AG08396 (cell line): ENCODE measurements around the gene KCNH2.

Experiments
- DNase-seq: peaks from one replicate; pipeline ENCODE4 v3.0.0; 2012; ENCODE audit warnings: low spot score, mixed read lengths

The KCNH2 gene

DNA sequence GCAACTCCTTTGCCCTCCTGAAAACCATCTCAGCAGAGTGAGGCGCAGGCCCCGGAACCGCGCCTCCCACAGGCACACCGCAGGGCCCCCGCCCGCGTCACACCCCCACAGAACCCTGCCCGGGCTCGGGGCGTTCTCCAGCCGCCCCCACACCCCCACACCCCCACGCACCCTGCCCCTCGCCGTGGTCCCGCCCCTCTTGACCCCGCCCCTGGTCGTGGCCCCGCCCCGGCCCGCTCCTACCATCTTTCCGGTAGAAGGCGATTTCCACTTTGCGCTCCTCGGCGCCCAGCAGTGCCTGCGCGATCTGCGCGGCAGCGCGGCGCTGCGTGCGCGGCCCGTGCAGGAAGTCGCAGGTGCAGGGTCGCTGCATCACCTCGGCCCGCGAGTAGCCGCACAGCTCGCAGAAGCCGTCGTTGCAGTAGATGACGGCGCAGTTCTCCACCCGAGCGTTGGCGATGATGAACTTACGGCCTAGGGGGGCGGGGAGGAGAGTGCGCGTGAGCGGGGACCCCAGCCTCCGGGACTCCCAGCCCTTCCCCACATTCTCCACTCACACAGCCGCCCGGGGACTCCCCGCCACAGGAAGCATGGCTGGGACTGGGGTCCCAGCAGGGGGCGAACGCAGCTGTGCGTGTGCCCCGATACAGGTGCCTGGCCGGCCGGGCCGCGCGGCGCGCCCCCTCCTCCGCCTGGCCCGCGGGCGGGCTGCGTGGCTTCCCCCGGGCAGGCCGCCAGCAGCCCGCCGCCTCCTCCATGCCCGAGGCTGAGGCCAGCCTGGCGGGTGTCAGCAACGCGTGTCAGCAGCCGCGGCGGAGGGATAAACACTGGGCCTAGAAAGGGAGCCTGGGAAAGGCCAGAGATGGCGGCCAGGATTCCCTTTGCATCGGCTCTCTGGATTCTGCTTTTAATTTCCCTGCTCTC lies 3.4 kb downstream of the KCNH2 start:
- peak; percentile 77 for DNase-seq

DNA sequence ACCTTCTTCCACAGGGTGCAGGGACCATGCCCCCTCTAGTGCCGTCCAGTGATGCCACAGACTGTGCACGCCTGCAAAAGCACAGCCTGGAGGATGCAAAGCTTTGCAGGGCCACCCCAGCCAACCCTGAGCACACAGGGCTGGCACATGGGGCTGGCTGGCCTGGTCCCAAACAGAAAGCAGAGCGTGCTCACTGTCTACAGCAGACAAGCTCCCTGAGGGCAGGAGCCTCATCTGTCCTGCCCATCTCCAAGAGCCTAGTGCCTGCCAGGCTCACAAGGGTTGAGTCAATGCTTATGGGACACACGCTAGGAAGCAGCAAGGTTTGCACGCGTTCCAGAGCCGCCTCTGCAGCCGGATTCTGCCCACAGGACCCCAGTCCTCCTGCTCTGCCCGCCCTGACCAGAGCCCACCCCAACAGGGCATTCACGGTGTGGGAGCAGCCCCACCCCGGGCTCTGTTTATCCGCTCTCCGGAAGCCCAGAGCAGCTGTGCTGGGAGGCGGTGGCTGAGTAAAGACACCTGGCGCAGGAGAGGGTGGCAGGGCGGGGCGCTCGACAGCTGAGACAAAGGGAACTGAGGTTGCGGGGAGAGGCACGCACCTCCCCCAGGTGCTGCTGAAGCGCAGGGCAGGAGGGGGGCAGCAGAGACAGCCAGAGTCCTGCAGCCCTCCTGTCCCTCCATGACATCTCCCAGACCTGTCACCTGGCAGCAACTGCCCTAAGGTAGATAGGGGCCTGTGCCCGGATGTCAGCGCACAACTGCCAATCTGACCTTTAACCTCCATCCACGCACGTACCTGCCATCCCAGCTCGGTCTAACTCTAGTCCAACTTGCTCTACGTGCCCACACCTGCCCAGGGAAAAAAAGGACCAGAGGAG lies 4.3 kb downstream of the KCNH2 start:
- no peak for DNase-seq

DNA sequence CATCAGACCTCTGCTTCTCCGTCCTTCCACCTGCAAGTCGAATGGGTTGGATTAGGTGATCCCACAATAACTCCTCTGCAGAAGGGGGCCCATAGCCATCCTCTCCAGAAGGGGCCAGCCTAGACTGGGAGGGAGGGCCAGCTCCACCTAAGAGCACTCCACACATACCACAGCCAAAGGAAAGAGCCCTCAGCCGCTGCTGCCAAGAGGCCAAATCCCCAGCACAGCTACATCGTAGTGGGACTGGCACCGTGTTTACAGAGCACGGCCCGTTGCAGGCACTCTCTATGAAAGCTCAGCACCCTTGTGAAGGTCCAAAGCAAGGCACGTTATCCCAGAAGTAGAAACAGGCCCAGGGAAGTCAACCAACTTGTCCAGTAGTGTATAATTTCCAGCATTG lies 5.4 kb downstream of the KCNH2 start:
- DNase-seq = no peak

DNA sequence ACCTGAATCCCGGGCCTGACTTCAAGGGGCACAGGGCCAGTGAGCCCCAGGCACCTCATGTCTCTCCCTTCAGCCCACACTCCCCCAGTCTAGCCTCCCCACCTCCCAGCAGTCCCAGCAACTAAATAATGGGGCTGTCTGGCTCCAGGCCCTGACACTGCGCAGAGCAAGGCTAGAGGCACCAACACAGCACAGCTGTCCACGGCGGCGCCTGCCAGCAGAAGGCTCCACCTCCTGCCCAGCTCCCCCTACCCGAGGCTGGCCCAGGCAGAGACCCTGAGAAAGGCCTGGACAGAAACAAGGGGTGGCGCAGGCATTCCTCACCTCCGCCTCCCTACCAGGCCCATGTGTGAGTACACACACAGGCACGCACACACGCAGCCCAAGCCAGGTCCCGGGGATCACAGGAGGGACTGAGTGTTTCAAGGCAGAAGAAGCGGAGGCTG lies 6.1 kb downstream of the KCNH2 start:
- DNase-seq = no peak

DNA sequence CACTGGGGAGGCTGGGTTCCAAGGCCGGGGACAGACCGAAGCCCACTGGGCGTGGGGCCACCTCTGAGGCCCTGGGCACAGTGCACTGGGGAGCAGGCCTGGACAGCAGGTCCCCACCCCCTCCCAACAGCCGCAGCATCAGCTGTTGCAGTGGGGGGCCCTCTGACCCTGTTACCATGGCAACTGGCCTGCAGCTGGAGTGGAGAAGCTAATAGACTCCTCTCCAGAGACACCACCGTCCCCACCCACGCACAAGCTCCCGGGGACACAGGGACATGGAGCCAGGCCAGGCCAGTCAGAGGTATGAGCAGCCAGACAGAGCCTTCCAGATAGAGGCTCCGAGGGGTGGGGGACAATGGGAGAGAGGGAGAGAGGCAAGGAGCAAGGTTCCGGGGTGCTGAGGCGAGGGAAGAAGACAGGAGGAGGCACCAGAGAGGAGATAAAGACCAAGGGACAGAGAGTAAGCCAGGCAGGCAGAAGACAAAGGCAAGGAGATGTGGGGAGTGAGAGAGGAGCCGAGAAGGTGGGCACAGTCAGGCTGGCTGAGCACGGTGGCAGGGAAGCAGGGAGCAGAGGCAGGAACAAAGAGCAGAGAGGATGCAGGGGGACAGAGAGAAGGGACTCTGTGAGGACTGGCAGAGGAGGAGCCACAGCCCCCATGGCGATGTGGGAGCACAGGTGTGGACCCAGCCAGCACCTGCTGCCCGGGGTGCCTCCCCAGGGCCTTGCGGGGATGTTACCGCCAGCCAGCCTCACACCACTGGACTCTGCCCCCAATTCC lies 6.7 kb downstream of the KCNH2 start:
- DNase-seq = no peak

DNA sequence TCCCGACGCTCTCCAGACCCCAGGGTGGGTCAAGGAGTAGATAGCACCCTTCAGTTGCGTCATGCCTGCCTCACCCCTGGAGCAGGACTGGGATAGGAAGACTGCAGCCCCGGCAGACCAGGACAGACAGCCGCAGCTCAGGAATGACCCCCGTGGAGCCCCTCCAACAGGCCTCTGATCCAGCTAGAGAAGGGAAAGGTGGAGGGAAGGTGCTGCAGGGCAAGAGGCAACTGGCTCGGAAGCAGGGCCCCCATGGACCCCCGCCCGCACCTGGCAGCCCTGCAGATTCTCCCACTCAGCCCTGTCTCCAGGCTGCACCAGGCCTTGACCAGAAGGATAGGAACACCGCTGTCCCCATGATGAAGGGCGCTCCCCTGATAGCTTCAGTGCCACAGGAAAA lies 7.7 kb downstream of the KCNH2 start:
- DNase-seq = no peak

DNA sequence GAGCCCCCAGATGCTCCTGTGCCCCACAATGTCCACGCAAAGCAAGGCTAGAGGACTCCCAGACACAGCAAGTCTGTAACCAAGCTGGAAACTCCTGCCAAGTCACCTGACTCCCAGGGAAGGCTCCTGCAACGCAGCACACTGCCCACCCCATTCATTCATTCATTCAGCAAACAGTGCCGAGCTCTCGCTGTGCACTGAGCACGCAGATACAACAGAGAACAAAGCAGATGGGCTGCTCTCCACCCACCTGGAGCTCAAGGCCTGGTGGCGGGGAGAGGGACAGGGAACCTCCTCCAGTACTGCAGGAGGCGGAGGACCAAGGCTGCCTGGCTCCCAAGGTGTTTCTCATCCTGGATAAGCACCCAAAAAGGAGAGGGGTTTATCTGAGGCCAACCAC lies 8.6 kb downstream of the KCNH2 start:
- DNase-seq = no peak

DNA sequence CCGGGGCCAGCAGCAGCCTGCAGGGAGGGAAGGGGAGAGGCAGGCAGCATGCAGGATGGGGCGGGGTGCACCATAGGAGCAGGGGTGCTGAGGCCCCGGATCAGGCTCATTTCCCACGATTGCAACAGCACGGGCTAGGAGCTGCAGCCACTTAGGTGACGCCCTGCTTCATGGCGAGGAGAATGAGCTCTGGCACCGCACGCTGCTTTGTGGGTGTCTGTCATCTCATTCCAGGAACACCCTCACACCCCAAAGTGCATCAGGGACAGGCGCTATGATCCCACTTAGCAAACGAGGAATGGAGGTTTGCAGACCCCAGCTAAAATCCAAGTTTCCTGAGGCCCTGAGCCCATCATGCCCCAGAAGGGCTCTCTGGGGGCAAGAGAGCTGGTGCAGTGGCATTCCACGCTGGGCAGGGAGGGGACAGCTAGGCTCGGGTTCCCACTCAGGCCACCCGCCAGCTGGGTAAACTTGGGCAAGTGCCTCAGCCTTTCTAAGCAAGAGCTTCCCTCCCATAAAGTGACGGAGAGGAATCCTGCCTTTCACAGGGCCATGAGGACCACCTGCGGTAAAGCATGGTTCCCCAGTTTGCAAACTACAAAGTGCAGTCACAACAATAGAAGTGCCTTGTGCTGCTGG lies 9.3 kb downstream of the KCNH2 start:
- DNase-seq = no peak

DNA sequence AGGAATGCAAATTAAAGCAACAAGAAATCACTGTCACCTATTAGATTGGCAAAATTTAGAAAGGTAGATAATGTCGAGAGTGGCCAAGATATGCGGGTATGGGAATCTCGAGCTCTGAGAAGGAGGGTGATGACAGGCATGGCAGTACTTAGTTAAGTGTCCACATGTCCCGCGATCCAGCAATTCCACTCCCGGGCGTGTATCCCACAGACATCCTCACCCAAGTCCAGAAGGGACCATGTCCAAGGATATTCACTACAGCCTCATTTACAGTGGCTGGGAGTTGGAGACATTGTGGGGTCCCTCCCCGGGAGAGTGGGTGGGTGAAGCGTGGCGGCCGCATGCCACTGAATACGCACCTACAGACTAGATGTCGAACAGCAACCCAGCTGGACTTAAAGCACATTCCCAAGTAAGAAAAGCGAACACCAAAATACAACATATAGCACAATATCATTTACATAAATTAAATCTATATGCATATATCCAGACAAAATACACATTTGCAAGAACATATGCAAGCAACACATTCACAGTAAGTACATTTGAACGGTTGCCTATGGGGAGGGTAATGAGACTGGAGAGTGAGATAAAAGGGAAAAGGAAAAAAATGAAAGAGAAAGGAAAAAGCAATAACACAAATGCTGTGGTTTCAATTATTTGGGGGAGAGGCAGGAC lies 9.9 kb downstream of the KCNH2 start:
- DNase-seq = no peak

DNA sequence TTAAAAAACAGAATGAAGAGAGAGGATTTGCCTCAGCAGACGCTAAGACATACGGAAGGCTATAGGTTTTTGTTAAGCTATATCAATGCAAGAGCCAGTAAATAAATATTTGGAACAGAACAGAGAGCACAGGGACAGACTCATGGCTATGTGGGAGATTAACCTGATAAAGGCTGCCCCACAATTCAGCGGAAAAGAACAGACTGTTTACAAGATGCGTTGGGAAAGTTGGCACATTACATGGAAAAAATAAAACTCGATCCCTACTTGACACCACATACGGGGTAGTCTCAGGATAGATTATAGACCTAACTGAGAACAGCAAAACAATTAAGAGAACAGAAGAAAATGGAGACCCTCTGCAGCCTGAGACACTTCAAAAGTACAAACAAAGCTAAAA lies 10.8 kb downstream of the KCNH2 start:
- DNase-seq = no peak

DNA sequence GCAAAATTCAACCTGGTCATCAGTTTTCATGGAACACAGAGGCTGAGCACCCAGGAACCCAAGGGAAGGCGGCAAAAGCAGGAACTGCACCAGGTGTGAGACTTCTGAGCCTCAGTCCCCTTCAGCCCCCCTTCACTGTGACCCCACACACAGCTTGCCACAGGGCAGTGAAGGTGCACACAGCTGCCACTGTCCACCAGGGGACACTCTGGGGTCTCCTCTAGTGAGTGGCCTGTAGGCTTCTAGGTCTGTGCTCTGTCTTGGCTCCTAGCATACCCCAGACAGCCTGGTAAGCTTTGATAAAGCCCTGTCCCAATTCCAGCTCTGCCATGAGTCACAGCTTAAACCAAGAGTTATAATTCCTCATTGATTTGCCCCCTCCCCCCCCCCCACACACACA lies 12.1 kb downstream of the KCNH2 start:
- DNase-seq = no peak

DNA sequence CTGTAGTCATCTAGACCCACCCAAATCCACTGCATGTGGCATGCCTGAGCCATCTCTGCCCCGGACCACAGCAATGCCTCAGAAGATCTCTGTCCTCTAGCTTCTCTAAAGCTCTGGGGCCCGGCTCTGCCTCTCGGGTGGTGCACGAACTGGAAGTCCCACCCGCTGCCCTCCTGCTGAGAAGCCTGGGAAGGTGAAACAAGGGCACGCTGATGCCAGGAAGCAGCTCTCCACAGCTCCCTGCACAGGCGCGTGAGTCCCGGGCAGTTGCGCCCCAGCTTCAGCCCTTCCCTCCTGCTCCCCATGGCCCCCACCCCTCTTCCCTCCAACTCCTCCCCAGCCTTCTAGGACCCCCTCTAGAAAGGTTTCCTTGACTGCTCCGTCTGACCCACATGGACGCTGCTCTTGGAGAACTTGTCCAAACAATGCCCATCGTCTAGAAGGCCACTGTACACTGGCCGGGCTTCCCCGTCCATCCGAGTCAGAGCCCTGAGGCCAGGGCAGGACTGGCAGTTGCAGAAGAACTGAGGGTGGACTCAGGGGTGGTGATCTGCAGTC lies 12.8 kb downstream of the KCNH2 start:
- no peak for DNase-seq

DNA sequence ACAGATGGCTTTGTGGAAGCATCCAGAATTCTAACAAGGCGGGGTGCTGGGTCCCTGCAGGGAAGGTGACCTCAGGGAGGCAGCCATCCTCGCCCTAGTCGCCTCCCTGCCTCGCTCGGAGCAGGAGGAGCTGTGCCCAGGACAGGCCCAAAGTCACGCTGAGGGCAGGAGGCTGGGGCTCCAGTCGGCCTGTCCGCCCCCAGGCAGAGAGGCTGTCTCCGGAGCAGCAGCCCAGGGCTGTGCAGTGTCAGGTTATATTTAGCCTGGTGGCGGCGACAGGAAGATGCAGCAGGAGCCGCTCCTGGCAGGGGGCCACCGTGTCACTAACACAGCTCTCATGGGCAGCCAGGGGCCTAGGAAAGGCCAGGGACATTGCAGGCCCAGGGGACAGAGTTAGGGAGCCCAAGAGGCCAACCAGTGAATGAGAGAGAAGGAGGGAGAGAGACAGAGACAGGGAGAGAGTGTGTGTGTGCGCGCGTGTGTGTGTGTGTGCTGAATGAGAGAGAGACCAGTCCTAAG lies 13.5 kb downstream of the KCNH2 start:
- DNase-seq = no peak

DNA sequence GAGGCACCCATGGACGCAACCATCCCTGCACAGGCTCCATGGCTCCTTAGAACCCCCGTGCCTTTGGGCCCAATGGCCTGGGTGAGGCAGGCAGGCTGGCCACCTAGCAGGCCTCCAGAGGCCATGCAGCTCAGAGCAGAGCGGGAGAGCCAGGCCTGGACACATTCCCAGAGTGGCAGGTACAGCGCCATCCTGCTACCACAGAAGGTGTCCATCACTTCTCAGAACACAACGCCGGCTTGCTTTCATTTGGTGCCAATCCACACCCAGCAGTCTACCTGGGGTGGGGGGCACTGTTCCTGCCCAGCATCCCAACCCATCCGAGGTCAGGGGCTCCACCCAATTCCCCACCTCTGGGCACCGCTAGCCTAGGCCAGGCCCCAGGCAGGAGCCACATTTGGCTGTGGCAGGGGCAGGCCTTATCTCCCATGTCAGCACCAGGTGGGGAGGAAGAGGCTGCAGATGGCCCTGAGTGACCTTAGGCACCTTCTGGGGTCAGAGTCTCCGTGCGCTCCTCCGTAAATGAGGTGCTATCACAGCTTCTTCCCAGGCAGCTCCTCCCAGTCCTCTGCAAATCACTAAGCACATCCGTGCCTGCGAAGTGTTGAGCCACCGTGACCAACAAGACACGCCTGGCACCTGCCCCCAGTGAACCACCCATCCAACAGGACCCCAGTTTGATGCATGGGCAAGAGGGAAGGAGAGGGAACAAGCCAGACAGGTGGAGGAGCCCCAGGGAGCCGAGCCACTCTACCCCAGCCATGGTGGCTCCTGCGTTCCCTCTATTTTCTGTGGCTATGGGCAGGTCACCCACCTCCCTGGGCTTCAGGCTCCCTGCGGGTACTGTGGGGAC lies 14.2 kb downstream of the KCNH2 start:
- no peak for DNase-seq

DNA sequence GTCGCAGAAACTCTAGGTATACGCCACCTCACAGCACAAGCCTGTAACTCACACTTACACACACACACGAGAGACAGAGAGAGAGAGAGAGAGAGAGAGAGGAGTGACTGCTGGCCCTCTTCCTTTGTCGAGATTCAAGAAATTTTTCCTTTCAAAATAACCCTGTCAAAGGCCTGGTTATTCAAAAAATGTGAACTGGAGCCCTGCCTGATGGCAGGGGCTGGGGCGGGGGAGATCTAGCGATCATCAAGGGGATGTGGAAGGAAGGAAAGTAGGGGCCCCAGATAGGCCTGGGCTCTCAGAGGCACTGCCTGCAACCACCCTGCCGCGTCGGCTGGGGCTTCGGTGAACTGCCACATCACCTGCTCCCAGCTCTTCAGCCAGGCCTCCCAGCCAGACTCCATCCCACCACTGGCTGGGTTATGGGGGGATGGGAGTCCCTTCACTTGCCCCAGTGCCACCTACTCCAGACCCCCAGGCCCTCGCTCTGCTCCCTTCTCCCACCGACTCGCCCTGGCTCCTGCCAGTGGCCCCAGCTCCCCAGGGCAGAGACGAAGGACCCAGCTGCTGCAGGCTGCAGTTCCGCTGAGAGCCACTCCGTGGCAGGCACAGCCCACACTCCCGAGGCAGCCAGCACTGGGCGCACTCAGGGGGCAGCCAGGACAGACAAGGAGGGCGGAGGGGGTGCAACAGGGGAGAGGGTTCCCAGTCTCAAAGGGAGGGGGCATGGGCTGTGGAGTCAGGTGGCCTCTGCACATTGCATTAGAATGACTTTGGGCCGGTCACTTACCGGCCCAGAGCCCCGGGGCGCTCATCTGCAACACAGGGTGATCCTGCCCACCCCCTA lies 15.3 kb downstream of the KCNH2 start:
- peak; percentile 91 for DNase-seq

DNA sequence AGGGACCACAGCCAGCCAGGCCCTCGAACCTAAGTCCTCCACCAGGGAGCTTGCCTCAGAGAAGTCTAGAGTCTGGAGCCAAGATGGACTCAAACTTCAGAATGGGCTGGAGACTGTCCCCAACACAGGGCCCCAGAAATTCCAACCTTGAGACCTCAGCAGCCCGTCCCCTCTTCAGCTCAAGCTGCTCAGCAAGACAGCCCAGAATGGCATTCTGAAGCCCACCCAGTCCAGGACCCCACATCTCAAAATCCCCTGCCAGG lies 15.9 kb downstream of the KCNH2 start:
- no peak for DNase-seq

DNA sequence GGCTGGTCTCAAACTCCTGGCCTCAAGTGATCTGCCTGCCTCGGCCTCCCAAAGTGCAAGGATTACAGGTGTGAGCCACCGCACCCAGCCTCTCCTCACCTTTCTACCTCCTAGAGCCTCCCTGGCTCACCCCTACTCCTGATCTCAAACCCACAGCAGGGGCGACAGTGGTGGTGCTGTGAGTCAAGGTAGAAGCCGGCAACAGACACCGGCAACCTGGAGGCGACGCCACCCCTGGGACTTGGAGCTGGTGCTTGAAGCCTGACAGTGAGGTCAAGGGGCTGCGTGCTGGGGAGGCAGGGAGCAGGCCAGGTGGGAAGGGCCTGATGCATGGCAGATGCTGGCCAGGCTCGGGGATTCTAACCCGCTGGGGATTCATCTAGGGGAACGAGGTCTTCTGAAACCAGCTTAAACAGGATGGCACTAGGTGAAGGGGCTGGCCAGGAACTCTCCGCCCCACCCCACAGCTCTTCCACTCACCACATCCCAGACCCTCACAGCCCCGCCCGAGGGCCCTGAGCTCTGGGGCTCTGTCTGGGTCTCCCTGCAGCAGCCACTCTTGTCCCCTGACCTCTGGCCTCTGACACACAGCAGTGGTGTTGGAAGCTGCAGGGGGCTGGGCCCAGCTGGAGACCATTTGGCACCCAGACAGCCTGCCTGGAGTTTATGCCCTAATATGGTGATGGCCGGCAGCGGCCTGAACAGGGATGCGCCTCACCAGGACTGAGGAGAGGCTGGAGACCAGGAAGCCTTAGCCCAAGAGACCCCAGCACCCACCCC lies 16.4 kb downstream of the KCNH2 start:
- no peak for DNase-seq
